GM12864 (cell line): ENCODE results near the gene FLYWCH1.

Experiments
- DNase-seq: peaks from one replicate; pipeline ENCODE4 v3.0.0-alpha.2; 2011; ENCODE audit warnings: low read depth
- H3K4me3 ChIP-seq: 2 replicates; pipeline ENCODE4 v1.5.1; 2011; ENCODE audit warnings: mild to moderate bottlenecking, low read depth, low read length, control low read depth
- TF ChIP-seq, protein P1 (sequence below): IDR thresholded peaks from 2 replicates; pipeline ENCODE4 v1.5.1; 2011; ENCODE audit warnings: low read depth, mild to moderate bottlenecking, moderate library complexity, low read length, control low read depth, inconsistent platforms; ENCODE audit errors: missing control alignments

The FLYWCH1 gene

DNA sequence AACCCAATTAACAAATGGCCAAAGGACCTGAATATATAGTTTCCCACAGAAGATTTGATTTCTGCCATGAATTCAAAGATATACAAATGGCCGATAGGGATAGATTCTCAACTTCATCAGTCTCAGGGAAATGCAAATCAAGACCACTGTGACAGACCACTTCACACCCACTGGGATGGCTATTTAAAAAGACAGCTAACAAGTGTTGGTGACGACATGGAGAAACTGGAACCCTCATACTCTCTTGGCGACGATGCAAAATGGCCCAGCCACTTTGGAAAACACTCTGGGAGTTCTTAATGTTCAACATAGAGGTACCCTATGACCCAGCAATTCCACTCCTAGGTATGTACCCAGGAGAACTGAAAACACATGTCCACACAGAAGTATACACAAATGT is 34.9 kb downstream of the FLYWCH1 start:
- TF ChIP-seq, protein P1, sequence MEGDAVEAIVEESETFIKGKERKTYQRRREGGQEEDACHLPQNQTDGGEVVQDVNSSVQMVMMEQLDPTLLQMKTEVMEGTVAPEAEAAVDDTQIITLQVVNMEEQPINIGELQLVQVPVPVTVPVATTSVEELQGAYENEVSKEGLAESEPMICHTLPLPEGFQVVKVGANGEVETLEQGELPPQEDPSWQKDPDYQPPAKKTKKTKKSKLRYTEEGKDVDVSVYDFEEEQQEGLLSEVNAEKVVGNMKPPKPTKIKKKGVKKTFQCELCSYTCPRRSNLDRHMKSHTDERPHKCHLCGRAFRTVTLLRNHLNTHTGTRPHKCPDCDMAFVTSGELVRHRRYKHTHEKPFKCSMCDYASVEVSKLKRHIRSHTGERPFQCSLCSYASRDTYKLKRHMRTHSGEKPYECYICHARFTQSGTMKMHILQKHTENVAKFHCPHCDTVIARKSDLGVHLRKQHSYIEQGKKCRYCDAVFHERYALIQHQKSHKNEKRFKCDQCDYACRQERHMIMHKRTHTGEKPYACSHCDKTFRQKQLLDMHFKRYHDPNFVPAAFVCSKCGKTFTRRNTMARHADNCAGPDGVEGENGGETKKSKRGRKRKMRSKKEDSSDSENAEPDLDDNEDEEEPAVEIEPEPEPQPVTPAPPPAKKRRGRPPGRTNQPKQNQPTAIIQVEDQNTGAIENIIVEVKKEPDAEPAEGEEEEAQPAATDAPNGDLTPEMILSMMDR: no peak

DNA sequence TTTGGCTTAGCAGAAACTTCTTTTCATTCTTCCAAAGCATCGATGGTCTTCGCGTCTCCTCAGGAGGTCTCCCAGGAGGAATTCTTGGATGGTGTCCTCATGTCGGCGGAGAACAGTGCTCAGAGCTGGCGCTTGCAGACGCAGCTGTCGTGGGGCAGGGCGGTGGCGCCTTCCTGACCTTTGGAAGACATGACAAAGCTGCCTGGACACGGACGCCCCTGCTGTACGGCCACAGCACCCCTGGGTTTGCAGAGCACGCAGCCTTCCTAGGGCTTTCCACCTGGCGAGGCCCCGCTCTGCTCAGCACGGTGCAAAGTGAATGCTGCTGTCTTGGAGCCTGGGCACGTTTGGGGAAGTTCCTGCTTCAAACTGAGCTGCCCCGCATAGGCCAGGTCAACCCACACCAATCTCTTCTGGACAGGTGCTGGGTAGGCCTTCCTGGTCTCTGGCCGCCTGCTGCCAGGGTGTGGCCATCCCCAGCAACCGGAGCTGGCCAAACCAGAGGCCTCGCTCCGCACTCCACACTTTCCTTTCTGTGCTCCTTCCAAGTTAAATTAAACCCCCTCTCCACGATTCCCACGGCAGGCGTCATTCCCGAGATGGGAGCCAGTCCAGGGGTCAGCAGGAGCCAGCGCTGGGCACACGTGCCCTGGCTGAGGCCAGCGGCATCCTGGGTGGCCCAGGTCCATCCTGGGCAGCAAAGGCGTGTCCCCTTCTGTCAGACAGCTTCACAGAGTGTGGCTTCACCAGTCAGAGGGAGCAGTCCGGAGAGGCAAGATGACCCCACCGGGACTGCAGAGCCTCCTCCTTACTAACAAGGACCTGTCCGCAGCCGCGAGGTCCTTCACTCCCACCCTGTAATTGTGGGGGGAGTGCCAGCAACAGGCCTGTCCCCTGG is 37.3 kb downstream of the FLYWCH1 start:
- no peak overlapping the region for H3K4me3 ChIP-seq
- no peak for DNase-seq
- TF ChIP-seq, protein P1: no peak

More for the DNA sequence above, 34.9 kb downstream of the FLYWCH1 start:
- no peak overlapping the region for H3K4me3 ChIP-seq
- DNase-seq: no peak

GRCh38 chr16:2949705-2950352 is 38.1 kb downstream of the FLYWCH1 start:
- H3K4me3 ChIP-seq: no peak overlapping the region
- no peak for DNase-seq
- TF ChIP-seq, protein P1: no peak

DNA sequence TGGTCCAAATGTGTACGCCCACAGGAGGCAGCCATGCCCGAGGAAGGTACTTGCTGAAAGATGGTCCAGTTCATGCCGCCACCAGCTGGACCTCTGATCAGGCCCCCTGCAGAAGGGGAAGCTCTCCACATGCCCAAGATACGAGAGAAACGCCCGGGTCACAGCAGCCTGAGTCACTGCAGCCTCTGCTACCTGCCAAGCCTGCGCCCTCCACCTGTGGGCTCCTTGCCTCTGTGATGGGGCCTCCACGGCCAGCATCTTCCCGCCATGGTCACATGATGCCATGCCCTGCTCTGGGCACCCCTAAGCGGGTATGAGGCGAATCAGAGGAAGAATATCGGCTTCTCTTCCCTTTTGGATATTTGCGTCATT is 38.6 kb downstream of the FLYWCH1 start:
- TF ChIP-seq, protein P1: no peak
- H3K4me3 ChIP-seq: no peak overlapping the region
- DNase-seq: no peak

GRCh38 chr16:2950773-2951172 is 39.0 kb downstream of the FLYWCH1 start:
- no peak for DNase-seq
- no peak overlapping the region for H3K4me3 ChIP-seq
- TF ChIP-seq, protein P1: no peak

DNA sequence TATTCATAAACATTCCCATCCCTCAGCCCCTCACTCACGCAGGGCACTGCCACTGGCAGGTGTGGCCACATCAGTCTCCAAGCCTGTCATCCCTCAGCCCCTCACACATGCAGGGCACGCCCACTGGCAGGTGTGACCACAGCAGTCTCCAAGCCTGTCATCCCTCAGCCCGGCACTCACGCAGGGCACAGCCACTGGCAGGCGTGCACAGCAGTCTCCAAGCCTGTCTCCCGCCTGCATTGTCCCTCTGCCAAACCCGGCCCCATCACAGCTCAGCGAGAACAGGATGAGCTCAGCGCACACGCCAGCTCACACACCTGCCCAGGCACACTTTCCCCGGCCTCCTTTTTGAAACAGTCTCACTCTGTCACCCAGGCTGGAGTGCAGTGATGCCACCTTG is 40.9 kb downstream of the FLYWCH1 start:
- no peak overlapping the region for H3K4me3 ChIP-seq
- TF ChIP-seq, protein P1: no peak
- no peak for DNase-seq
